Stimulated activated CD8-positive, alpha-beta memory T cell treated with anti-CD3 and anti-CD28 coated beads, Interleukin-15, amount 100 ng/mL, for 48 hours (primary cell): ENCODE results near the gene STX5.
"Not testable (repeated sequence)": the region's sequence is repeated elsewhere in the genome, so short reads cannot be mapped to it uniquely, and the experiment has no call there.

Source experiments
- DNase-seq, 2 donors: peaks; one replicate each; pipeline ENCODE4 v3.0.0-alpha.2; 2020; ENCODE audit warnings: low read depth in 2 of 2

Gene STX5

DNA sequence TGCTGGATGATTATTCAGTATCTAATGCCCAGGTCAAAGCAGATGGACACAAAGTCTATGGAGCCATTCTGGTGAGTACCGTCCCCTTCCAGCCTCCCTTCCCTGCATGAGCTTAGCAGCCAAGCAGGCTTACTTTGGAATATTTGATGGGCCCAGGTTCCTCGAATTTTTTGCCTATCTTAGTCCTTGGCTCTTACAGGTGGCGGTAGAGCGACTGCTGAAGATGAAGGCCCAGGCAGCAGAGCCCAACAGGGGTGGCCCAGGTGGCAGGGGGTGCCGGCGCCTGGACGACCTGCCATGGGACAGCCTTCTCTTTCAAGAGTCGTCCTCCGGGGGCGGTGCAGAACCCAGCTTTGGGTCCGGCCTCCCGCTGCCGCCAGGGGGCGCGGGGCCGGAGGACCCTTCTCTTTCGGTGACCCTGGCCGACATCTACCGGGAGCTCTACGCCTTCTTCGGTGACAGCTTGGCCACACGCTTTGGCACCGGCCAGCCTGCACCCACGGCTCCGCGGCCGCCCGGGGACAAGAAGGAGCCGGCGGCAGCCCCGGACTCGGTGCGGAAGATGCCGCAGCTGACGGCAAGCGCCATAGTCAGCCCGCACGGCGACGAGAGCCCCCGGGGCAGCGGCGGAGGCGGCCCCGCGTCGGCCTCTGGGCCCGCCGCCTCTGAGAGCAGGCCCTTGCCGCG is 45.4 kb downstream of the STX5 start:
- peak; percentile 78 to 80 for DNase-seq

DNA sequence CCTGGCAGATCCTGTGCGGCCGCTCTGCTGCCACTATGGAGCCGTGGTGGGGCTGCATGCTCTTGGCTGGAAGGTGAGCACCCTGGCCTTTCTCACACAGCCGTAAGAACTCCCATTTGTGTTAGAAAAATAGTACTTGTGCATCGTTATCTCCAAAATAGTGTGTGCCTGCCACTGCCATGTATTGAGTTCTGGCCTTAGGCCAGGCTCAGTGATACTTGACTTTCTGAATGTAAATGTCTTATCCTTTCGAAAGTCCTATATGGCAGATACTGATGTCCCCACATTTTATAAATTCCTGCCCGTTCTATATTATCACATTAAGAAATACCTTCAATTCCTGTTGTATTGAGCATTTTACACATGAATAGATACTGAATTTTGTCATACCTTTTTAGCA is 49.1 kb downstream of the STX5 start:
- DNase-seq: no peak

GRCh38 chr11:62778441-62778840 is 53.4 kb downstream of the STX5 start:
- DNase-seq: no peak

GRCh38 chr11:62777389-62777788 is 54.5 kb downstream of the STX5 start:
- no peak for DNase-seq

DNA sequence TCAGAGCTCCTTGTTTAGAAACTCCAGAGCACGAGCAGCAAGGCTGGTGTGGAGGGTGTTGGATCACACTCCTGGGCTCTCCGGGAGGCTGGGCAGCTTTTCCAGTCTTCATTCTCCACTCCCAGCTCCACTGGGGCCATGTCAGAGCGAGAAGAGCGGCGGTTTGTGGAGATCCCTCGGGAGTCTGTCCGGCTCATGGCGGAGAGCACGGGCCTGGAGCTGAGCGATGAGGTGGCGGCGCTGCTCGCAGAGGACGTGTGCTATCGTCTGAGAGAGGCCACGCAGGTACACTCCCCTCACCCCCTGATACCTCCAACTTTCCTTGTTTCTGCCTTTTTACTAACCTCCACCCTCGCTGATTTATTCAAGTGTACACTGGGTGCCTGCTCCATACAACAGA is 56.2 kb downstream of the STX5 start:
- DNase-seq: no peak

- DNase-seq: no peak
Measured at GRCh38 chr11:62774407-62774806, 57.4 kb downstream of the STX5 start.

- peak; percentile 92 for DNase-seq
Measured at GRCh38 chr11:62771144-62772021, 60.5 kb downstream of the STX5 start, which contains the start of gene TAF6L. TAF6L (plus strand) TSS chr11:62771396; CDS start chr11:62775784, 4,388 bp downstream.

GRCh38 chr11:62770778-62771143 is 61.1 kb downstream of the STX5 start:
- no peak for DNase-seq

DNA sequence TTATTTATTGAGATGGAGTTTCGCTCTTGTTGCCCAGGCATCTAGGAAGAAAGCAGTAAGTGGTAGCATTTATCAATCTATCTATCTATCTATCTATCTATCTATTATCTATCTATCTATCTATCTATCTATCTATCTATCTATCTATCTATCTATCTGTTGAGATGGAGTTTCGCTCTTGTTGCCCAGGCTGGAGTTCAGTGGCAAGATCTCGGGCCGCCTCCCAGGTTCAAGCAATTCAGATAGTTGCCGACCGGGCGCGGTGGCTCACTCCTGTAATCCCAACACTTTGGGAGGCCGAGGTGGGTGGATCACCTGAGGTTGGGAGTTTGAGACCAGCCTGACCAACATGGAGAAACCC is 71.0 kb downstream of the STX5 start:
- not testable (repeated sequence) for DNase-seq

- DNase-seq: no peak
Measured at GRCh38 chr11:62757846-62758788, 73.7 kb downstream of the STX5 start.
